ENCODE data around the gene LSM4. TPM values are rescaled to one million over a fixed set of nuclear protein-coding genes. Genes with fewer than 3 reads are reported as not detected.
A peak's percentile ranks its signal among the peaks of the same experiment; 100 is the strongest.

Gene LSM4
- total and polyA plus RNA-seq, 2 of the 13 experiments (the other 11 are each of a cell fraction or from before 2014, with no cell fraction given), result 65.8 to 166 TPM

GRCh38 chr19:18319591-18320135 lies 3.2 kb downstream of the LSM4 start (continued):
- TF ChIP-seq KIAA2018 (CRISPR knock-in tag; IDR thresholded peaks at IDR 0.05; ENCODE audit: borderline replicate concordance), result no peak
- TF ChIP-seq RBAK (CRISPR knock-in tag; IDR thresholded peaks at IDR 0.05), result no peak
- TF ChIP-seq KDM4B (CRISPR knock-in tag; IDR thresholded peaks at IDR 0.05), result peak; percentile 70; the same call in 1 of the 2 replicates
- no peak for TF ChIP-seq ZNF432 (CRISPR knock-in tag; IDR thresholded peaks at IDR 0.05; ENCODE audit: borderline replicate concordance)
- TF ChIP-seq ZBTB21 (CRISPR knock-in tag; IDR thresholded peaks at IDR 0.05), result peak; percentile 85
- no peak for TF ChIP-seq ZFAT (CRISPR knock-in tag; conservative IDR thresholded peaks at IDR 0.05)
- TF ChIP-seq MTA1 (CRISPR knock-in tag; IDR thresholded peaks at IDR 0.05; ENCODE audit: borderline replicate concordance), result peak; percentile 87
- no peak; the same call in 1 of the 2 replicates for TF ChIP-seq ARHGAP35 (CRISPR knock-in tag; IDR thresholded peaks at IDR 0.05; ENCODE audit: borderline replicate concordance)
- TF ChIP-seq ZNF639 (CRISPR knock-in tag; conservative IDR thresholded peaks at IDR 0.05), result 0 out of 2 replicates have a peak, but pooled peaks have one; percentile 27
- TF ChIP-seq ZNF33A (CRISPR knock-in tag; IDR thresholded peaks at IDR 0.05; ENCODE audit: borderline replicate concordance), result no peak
- no peak for TF ChIP-seq AHR (CRISPR knock-in tag; IDR thresholded peaks at IDR 0.05)
- no peak for TF ChIP-seq HNRNPLL (IDR thresholded peaks at IDR 0.05; ENCODE audit: low read depth, low read length, poor library complexity, severe bottlenecking)
- no peak for TF ChIP-seq NKX3-1 (CRISPR knock-in tag; IDR thresholded peaks at IDR 0.05)
- no peak; the same call in 1 of the 2 replicates for TF ChIP-seq STAT6 (CRISPR knock-in tag; IDR thresholded peaks at IDR 0.05; ENCODE audit: borderline replicate concordance)
- TF ChIP-seq TOPORS (CRISPR knock-in tag; IDR thresholded peaks at IDR 0.05), result no peak
- no peak for TF ChIP-seq SNAPC5 (CRISPR knock-in tag; IDR thresholded peaks at IDR 0.05; ENCODE audit: borderline replicate concordance)
- no peak for TF ChIP-seq CBX1 (IDR thresholded peaks at IDR 0.05; ENCODE audit: low read depth)
- TF ChIP-seq ELF4 (CRISPR knock-in tag; IDR thresholded peaks at IDR 0.05; ENCODE audit: borderline replicate concordance), result no peak; the same call in 1 of the 2 replicates
